A204.1 (cell line): ENCODE measurements around the gene GRID1.
"Not testable (repeated sequence)": the region's sequence is repeated elsewhere in the genome, so short reads cannot be mapped to it uniquely, and the experiment has no call there.

Experiments
- FAIRE-seq: peaks from 2 replicates; lab custom pipeline; 2012; peaks lifted over from hg19 to GRCh38; lab: Jason Lieb, UNC

GRID1 gene

DNA sequence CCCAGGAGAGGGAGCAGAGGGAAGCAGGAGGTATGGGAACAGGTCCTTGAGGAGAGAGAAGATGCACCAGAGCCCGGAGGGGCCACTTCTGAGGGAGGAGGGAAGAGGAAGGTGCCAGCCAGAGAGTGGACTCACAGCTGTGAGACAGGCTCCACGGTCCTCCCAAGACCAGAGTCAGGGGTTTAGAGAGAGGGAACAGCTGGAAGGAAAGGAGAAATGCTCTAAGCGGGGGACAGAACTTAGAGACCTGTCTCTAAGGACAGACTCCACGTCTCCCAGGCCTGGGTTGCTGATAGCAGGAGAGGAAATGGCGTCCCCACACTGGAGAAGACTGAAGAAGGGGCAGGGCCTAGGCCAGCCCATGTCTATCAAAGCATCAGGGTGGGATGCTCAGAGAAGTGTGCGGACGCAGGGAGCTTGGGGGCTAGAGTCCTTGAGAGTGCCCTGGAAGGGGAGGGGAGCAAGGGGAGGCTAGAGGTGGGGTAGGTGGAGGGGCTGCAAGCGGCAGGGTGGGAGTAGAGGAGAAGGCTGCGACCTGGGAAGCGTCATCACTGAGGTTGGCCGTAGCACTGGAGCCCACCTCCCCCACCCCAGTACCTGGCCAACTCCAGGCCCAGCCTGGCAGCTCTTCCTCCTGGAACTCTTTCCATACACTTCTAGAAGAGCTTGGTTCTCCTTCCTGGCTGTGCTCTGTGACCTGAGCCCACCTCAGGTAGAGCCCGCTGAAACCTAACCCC is 25.6 kb upstream of the GRID1 start:
- no peak for FAIRE-seq

- no peak for FAIRE-seq
These were observed 24.7 kb upstream of the GRID1 start for GRCh38 chr10:86391236-86391840.

GRCh38 chr10:86390337-86391120 is 23.9 kb upstream of the GRID1 start:
- FAIRE-seq, result no peak

GRCh38 chr10:86389441-86390193 is 23.0 kb upstream of the GRID1 start:
- no peak for FAIRE-seq

DNA sequence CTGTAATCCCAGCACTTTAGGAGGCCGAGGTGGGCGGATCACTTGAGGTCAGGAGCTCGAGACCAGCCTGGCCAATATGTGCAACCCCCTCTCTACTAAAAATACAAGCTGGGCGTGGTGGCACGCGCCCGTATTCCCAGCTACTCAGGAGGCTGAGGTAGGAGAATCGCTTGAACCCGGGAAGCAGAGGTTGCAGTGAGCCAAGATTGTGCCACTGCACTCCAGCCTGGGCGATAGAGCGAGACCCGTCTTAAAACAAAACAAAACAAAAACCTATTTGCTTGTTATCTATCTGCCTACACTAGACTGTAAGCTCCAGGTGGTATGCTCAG is 22.5 kb upstream of the GRID1 start:
- FAIRE-seq, result not testable (repeated sequence)

GRCh38 chr10:86388119-86388704 is 21.6 kb upstream of the GRID1 start:
- FAIRE-seq, result no peak

- FAIRE-seq, result no peak
These were observed 20.7 kb upstream of the GRID1 start for GRCh38 chr10:86387178-86387794.

- no peak for FAIRE-seq
These were observed 19.2 kb upstream of the GRID1 start for GRCh38 chr10:86385806-86386205.

- FAIRE-seq, result no peak
These were observed 11.2 kb upstream of the GRID1 start for GRCh38 chr10:86377797-86378146.

DNA sequence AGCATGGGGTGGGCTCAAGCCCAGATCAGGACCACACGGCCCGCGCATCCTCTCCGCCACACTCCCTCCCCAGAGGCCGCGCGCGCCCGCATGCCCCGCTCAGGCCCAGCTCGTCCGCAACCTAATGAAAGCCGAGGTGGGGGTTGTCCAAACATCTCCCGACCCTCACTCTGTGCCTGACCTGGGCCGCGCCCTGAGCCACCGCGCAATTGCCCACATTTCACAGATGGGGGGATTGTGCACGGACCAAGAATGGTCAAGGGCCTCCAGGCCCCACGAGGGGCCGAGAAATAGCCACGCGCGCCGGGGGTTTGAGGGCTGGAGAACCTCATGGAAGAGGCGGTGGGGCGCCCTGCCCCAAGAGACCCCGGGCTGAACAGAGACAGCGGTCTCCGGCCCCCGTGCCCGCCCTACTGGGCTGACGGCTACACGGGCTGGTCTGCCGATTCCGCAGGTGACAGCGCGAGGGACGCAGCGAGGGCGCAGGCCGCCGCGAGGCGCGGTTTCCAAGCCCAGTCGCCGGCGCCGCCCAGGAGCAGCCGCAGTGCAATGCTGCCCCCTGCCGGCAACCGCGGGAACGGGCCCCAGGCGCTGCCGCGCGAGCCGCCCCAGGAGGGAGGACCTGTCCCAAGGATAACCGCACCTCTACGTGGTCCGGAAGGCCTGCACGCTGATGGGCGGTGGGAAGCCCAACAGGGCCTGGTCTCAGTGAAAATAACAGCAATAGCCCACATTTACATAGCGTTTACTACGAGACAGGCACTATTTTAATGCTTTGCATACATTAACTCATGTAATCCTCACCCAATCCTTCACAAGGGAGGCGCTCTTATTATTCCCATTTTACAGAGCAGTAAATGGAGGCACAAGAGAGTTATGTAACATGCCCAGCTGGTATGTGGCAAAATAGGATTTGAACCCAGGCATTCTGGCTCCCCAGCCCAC is 10.5 kb upstream of the GRID1 start:
- no peak for FAIRE-seq

- no peak for FAIRE-seq
These were observed 9.8 kb upstream of the GRID1 start for GRCh38 chr10:86376403-86376802.

GRCh38 chr10:86375204-86375603 is 8.6 kb upstream of the GRID1 start:
- FAIRE-seq, result no peak

DNA sequence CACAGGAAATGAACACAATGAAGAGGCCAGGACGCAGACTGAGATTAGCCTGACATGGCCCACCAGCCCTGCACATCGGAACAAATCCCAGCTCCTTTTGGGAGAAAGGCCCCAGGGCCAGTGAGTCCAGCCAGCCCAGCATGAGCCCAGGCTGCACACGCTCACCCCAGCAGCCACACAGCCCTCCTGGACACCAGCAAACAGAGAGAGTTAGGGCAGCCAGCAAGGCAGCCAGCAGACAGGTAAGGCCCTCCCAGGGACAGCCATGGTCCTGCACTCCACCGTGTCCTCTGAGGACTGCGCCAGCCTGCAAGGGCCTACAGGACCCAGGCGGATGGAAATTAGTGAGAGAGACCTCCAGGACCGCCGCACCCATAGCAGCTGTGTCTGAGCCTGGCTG is 8.1 kb upstream of the GRID1 start:
- no peak for FAIRE-seq

DNA sequence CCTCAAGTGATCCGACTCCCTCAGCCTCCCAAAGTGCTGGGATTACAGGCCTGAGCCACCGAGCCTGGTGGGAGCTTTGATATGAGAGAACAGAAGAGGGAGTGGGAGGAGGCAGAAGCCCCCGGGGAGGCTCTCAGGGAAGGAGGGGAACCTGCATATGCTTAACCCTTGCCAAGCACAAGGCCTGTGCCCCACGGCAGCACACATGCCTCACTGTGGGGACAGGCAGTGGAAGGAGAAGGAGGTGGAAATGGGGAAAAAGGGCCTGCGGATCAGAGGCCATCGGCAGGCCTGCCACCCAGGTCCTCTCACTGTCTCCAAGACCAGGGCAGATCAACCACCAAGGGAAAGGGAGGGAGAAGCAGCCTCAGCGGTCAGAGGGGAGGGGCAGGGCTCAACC is 7.2 kb upstream of the GRID1 start:
- FAIRE-seq, result no peak

DNA sequence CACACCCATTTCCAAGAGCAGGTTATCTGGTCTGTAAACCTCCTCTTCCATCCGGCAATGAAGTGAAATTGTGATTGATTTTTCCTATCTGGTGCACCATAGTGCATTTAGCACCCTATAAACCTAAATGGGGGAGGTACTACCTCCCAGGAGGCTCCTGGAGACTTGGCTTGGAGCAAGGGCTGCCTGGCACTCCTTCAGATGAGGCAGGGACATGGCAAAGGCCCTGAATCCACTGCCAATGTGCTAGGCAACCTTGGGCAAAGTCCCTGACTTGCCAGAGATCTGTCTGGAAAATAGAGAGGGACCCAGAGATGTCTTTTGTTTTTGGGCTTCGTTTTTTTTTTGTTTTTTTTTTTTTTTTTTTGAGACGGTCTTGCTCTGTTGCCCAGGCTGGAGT is 6.7 kb upstream of the GRID1 start:
- no peak for FAIRE-seq

DNA sequence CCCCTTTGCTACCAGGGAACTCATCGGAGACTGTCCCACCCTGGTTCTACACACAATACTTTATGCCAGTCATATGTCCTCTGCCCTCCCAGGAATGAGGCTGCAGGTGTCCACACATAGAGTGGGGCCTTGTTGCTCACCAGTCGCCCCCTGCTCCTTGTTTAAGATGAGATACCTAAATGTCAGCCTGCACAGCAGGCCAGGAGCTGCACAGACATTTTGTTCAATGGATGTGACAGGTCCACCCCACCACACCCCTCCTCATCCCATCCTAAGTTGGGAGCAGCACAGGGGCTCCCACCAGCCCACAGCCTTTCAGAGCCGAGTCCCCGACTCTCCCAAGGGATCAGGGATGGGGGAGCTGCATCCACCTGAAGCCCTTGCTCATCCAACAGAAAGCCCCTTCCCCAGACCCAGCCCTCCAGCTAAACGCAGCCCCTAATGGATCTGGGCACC is 6.2 kb upstream of the GRID1 start:
- FAIRE-seq, result no peak

GRCh38 chr10:86372119-86372783 is 5.7 kb upstream of the GRID1 start:
- no peak for FAIRE-seq

DNA sequence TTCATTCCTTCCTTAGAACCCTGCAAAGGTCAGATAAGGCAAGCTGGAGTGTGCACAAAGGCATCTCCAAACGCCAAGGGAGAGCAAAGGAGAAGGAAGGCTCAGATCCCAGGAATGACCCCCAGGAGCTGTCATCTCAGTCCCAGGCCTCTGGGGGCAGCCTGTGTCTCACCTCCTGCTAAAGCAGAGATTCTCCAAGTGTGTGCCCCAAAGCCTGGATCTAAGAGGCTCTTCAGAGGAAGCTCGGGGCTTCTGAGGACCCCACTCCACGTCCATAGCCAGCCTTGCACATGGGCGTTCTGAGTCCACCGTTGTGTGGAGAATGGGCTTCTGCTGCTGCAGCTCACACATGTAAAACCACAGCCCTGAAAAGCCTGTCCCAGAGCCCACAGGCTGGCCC is 5.1 kb upstream of the GRID1 start:
- FAIRE-seq, result no peak

GRCh38 chr10:86371116-86371515 is 4.5 kb upstream of the GRID1 start:
- no peak for FAIRE-seq

- FAIRE-seq, result no peak
These were observed 3.5 kb upstream of the GRID1 start for GRCh38 chr10:86370006-86370585.
